Neural cell (in vitro differentiated cells): ENCODE data around the gene TEX30.
"Not testable (repeated sequence)": the region's sequence is repeated elsewhere in the genome, so short reads cannot be mapped to it uniquely, and the experiment has no call there.

Experiments used
- POLR2AphosphoS5 ChIP-seq: IDR thresholded peaks from 2 replicates; pipeline ENCODE4 v1.6.1; 2012
- RAD21 ChIP-seq: fragments of 450-650 bp; conservative IDR thresholded peaks from 2 replicates; pipeline ENCODE4 v1.6.1; 2014; ENCODE audit warnings: antibody characterized with exemption, mild to moderate bottlenecking, moderate library complexity
- TAF1 ChIP-seq: IDR thresholded peaks from 2 replicates; pipeline ENCODE4 v1.6.1; 2012; ENCODE audit warnings: low read depth
- TF ChIP-seq, protein P1 (sequence below): fragments of 450-650 bp; IDR thresholded peaks from 2 replicates; pipeline ENCODE4 v1.5.1; 2014; ENCODE audit warnings: antibody characterized with exemption, mild to moderate bottlenecking, moderate library complexity; ENCODE audit not compliant: poor library complexity, severe bottlenecking

DNA sequence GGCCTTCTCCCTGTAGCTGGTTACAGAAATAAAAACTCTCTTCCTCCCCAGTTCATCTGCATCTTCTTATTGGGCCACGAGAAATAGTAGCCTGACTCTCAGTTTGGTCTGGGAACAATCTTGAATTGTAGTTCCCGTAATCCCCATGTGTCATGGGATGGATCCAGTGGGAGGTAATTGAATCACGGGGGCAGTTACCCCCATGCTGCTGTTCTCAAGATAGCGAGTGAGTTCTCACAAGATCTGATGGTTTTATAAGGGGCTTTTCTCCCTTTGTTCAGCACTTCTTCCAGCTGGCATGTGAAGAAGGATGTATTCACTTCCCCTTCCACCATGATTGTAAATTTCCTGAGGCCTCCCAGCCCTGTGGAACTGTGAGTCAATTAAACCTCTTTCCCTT, 7.1 kb upstream of the TEX30 start:
- TF ChIP-seq, protein P1, sequence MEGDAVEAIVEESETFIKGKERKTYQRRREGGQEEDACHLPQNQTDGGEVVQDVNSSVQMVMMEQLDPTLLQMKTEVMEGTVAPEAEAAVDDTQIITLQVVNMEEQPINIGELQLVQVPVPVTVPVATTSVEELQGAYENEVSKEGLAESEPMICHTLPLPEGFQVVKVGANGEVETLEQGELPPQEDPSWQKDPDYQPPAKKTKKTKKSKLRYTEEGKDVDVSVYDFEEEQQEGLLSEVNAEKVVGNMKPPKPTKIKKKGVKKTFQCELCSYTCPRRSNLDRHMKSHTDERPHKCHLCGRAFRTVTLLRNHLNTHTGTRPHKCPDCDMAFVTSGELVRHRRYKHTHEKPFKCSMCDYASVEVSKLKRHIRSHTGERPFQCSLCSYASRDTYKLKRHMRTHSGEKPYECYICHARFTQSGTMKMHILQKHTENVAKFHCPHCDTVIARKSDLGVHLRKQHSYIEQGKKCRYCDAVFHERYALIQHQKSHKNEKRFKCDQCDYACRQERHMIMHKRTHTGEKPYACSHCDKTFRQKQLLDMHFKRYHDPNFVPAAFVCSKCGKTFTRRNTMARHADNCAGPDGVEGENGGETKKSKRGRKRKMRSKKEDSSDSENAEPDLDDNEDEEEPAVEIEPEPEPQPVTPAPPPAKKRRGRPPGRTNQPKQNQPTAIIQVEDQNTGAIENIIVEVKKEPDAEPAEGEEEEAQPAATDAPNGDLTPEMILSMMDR = not testable (repeated sequence)
- TF ChIP-seq POLR2AphosphoS5, TAF1, RAD21: not testable (repeated sequence)
